HepG2 (cell line): ENCODE measurements around the gene TADA2B. TPM values are rescaled to one million over a fixed set of nuclear protein-coding genes. Genes with fewer than 3 reads are reported as not detected.
A peak's percentile ranks its signal among the peaks of the same experiment; 100 is the strongest.

Experiments used
- ASH2L ChIP-seq: fragments of 300-600, 200-600 bp; sonication (generic); IDR thresholded peaks from 2 replicates; pipeline ENCODE4 v1.7.0; 2017; ENCODE audit warnings: low read depth, mild to moderate bottlenecking, moderate library complexity, mixed read lengths, low read length; ENCODE audit not compliant: insufficient read length
- DR1 ChIP-seq: sonication (generic); formaldehyde crosslinking; IDR thresholded peaks from 2 replicates; pipeline ENCODE4 v1.8.0; 2021; ENCODE audit warnings: mild to moderate bottlenecking, missing genetic modification reagents, inconsistent platforms
- HOXA7 ChIP-seq: sonication (generic); formaldehyde crosslinking; IDR thresholded peaks from 2 replicates; pipeline ENCODE4 v1.8.1; 2022; ENCODE audit warnings: mild to moderate bottlenecking, missing genetic modification reagents, moderate library complexity
- PHF20 ChIP-seq: sonication (generic); formaldehyde crosslinking; IDR thresholded peaks from 2 replicates; pipeline ENCODE4 v1.5.0; 2020; ENCODE audit warnings: mild to moderate bottlenecking, missing genetic modification reagents
- RFX3 ChIP-seq: IDR thresholded peaks from 2 replicates; pipeline ENCODE4 v1.6.1; 2016; ENCODE audit warnings: missing biosample characterization, missing genetic modification reagents
- RFXAP ChIP-seq: sonication (generic); formaldehyde crosslinking; IDR thresholded peaks from 2 replicates; pipeline ENCODE4 v1.4.0; 2020; ENCODE audit warnings: missing genetic modification reagents, borderline replicate concordance
- SP2 ChIP-seq: sonication (generic); formaldehyde crosslinking; IDR thresholded peaks from 2 replicates; pipeline ENCODE4 v1.5.1; 2020; ENCODE audit warnings: mild to moderate bottlenecking, missing genetic modification reagents
- ZNF383 ChIP-seq: sonication (generic); formaldehyde crosslinking; IDR thresholded peaks from 2 replicates; pipeline ENCODE4 v1.4.0; 2020; ENCODE audit warnings: missing genetic modification reagents, mild to moderate bottlenecking, borderline replicate concordance
- ZNF841 ChIP-seq: sonication (generic); formaldehyde crosslinking; IDR thresholded peaks from 2 replicates; pipeline ENCODE4 v1.8.1; 2023; ENCODE audit warnings: missing genetic modification reagents, borderline replicate concordance
- polyA plus RNA-seq, 8 experiments: library from polyadenylated mRNA; depleted of rRNA in 3 of 8; stranded (reverse) in 7 of 8; unstranded in 1 of 8; fragments of >200 nt; fragmentation: Illumina TruSeq in 4 of 8; extraction: Trizol in 4 of 8; gene quantifications; 2 replicates each; pipeline versions ENCODE4 v1.2.1 to v1.2.3, GENCODE V29; 2011 to 2016; ENCODE audit warnings: low read depth in 4 of 8, missing spikeins in 1 of 8, mixed read lengths in 1 of 8; ENCODE audit not compliant: insufficient read depth in 1 of 8
- total RNA-seq, 5 experiments: library from RNA; depleted of rRNA; stranded (reverse); fragments of >200 nt; fragmentation: Illumina TruSeq; extraction: Trizol; gene quantifications; 2 replicates each; pipeline ENCODE4 v1.2.3, GENCODE V29; 2016; ENCODE audit warnings: low read depth in 1 of 5
- TF ChIP-seq, protein P1 (sequence below): sonication (generic); formaldehyde crosslinking; IDR thresholded peaks from 2 replicates; pipeline ENCODE4 v1.4.0; 2020; ENCODE audit warnings: low read depth, mild to moderate bottlenecking, missing genetic modification reagents
- TF ChIP-seq, protein P2 (sequence below): sonication (generic); formaldehyde crosslinking; IDR thresholded peaks from 2 replicates; pipeline ENCODE4 v1.5.0; 2020; ENCODE audit warnings: missing genetic modification reagents
- TF ChIP-seq, protein P3 (sequence below): sonication (generic); formaldehyde crosslinking; IDR thresholded peaks from 2 replicates; pipeline ENCODE4 v1.5.1; 2020; ENCODE audit warnings: mild to moderate bottlenecking, missing genetic modification reagents, moderate library complexity
- TF ChIP-seq, protein P4 (sequence below): sonication (generic); formaldehyde crosslinking; IDR thresholded peaks from 2 replicates; pipeline ENCODE4 v1.5.0; 2020; ENCODE audit warnings: mild to moderate bottlenecking, missing genetic modification reagents, borderline replicate concordance

TADA2B gene
- total and polyA plus RNA-seq, 2 of the 13 experiments (the other 11 are each of a cell fraction or from before 2014, with no cell fraction given): 4.6 to 8.9 TPM

DNA sequence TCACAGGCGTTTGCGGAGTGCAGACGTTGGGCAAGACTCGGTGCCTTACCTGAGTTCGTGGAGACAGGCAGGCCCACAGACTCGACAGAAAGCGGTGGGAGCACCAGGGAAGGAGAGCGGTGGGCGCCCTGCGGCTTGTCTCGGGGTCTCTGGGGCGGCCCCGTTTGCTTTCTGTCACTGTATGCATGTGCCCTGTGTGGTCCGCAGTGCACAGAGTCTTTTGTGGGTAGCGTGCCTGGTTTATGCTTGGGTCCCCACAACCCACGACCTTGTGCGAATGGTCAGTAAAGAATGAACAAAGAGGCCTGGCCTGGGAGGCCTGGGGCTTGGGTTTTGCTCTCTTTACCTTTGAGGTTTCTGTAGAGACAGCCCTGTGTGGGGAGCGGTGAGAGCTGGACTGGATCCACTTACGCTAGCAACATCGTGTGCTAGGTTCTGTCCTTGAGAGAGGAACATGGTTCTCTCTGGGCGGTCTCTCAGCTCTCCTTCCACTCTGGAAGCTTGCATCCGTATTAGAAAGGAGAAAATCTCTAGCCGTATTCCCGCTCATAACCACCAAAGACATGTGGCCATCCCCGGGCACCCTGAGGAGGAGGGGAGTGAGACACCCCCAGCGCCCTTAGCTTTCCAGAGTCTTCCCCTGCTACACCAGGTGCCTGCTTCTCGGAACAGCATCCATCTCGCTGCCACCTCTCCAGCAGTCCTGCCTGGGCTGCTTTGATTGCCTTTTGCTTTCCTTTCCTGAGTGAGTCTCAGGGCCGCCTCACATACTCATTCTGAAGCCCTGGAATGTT is 1.2 kb downstream of the TADA2B start (continued):
- TF ChIP-seq, protein P1, sequence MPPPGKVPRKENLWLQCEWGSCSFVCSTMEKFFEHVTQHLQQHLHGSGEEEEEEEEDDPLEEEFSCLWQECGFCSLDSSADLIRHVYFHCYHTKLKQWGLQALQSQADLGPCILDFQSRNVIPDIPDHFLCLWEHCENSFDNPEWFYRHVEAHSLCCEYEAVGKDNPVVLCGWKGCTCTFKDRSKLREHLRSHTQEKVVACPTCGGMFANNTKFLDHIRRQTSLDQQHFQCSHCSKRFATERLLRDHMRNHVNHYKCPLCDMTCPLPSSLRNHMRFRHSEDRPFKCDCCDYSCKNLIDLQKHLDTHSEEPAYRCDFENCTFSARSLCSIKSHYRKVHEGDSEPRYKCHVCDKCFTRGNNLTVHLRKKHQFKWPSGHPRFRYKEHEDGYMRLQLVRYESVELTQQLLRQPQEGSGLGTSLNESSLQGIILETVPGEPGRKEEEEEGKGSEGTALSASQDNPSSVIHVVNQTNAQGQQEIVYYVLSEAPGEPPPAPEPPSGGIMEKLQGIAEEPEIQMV (CRISPR knock-in tag): peak; percentile 92
- TF ChIP-seq HOXA7 (CRISPR knock-in tag) (no peak), DR1 (CRISPR knock-in tag) (no peak), PHF20 (no peak), ZNF383 (CRISPR knock-in tag) (no peak), SP2 (CRISPR knock-in tag) (no peak), ZNF841 (CRISPR knock-in tag) (no peak), RFX3 (CRISPR knock-in tag) (no peak), ASH2L (peak; percentile 39), RFXAP (CRISPR knock-in tag) (no peak)
- TF ChIP-seq, protein P2, sequence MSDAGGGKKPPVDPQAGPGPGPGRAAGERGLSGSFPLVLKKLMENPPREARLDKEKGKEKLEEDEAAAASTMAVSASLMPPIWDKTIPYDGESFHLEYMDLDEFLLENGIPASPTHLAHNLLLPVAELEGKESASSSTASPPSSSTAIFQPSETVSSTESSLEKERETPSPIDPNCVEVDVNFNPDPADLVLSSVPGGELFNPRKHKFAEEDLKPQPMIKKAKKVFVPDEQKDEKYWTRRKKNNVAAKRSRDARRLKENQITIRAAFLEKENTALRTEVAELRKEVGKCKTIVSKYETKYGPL: no peak
- TF ChIP-seq, protein P3, sequence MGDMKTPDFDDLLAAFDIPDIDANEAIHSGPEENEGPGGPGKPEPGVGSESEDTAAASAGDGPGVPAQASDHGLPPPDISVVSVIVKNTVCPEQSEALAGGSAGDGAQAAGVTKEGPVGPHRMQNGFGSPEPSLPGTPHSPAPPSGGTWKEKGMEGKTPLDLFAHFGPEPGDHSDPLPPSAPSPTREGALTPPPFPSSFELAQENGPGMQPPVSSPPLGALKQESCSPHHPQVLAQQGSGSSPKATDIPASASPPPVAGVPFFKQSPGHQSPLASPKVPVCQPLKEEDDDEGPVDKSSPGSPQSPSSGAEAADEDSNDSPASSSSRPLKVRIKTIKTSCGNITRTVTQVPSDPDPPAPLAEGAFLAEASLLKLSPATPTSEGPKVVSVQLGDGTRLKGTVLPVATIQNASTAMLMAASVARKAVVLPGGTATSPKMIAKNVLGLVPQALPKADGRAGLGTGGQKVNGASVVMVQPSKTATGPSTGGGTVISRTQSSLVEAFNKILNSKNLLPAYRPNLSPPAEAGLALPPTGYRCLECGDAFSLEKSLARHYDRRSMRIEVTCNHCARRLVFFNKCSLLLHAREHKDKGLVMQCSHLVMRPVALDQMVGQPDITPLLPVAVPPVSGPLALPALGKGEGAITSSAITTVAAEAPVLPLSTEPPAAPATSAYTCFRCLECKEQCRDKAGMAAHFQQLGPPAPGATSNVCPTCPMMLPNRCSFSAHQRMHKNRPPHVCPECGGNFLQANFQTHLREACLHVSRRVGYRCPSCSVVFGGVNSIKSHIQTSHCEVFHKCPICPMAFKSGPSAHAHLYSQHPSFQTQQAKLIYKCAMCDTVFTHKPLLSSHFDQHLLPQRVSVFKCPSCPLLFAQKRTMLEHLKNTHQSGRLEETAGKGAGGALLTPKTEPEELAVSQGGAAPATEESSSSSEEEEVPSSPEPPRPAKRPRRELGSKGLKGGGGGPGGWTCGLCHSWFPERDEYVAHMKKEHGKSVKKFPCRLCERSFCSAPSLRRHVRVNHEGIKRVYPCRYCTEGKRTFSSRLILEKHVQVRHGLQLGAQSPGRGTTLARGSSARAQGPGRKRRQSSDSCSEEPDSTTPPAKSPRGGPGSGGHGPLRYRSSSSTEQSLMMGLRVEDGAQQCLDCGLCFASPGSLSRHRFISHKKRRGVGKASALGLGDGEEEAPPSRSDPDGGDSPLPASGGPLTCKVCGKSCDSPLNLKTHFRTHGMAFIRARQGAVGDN (CRISPR knock-in tag): peak; percentile 50; the same call in 1 of the 2 replicates
- TF ChIP-seq, protein P4, sequence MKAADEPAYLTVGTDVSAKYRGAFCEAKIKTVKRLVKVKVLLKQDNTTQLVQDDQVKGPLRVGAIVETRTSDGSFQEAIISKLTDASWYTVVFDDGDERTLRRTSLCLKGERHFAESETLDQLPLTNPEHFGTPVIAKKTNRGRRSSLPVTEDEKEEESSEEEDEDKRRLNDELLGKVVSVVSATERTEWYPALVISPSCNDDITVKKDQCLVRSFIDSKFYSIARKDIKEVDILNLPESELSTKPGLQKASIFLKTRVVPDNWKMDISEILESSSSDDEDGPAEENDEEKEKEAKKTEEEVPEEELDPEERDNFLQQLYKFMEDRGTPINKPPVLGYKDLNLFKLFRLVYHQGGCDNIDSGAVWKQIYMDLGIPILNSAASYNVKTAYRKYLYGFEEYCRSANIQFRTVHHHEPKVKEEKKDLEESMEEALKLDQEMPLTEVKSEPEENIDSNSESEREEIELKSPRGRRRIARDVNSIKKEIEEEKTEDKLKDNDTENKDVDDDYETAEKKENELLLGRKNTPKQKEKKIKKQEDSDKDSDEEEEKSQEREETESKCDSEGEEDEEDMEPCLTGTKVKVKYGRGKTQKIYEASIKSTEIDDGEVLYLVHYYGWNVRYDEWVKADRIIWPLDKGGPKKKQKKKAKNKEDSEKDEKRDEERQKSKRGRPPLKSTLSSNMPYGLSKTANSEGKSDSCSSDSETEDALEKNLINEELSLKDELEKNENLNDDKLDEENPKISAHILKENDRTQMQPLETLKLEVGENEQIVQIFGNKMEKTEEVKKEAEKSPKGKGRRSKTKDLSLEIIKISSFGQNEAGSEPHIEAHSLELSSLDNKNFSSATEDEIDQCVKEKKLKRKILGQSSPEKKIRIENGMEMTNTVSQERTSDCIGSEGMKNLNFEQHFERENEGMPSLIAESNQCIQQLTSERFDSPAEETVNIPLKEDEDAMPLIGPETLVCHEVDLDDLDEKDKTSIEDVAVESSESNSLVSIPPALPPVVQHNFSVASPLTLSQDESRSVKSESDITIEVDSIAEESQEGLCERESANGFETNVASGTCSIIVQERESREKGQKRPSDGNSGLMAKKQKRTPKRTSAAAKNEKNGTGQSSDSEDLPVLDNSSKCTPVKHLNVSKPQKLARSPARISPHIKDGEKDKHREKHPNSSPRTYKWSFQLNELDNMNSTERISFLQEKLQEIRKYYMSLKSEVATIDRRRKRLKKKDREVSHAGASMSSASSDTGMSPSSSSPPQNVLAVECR (CRISPR knock-in tag): peak; percentile 46; the same call in 1 of the 2 replicates
